HCT116 (cell line): ENCODE measurements around the gene PYDC1. TPM values are rescaled to one million over a fixed set of nuclear protein-coding genes. Genes with fewer than 3 reads are reported as not detected.

Source experiments
- ATAC-seq: fragments of 200-7000 bp; cut with Tn5 transposase; 2 replicates; pipeline ENCODE4 v1.9.1; 2020; ENCODE audit warnings: mild to moderate bottlenecking, moderate library complexity
- BruUV-seq: library from RNA; stranded (reverse); fragments of 400-500 nt; replicated peaks from 2 replicates; lab custom pipeline; 2021; lab: Mats Ljungman, UMichigan
- CTCF ChIA-PET: fragments of 300-600 bp; sonication (Branson Sonifier 250); formaldehyde crosslinking; loops from one replicate; lab custom pipeline; 2021; ENCODE audit warnings: antibody characterized with exemption; lab: Charles Lee
- POLR2A ChIA-PET: fragments of 300-600, 350-600 bp; sonication (Branson Sonifier 250); formaldehyde crosslinking; loops from one replicate; lab custom pipeline; 2021; ENCODE audit warnings: antibody characterized with exemption; lab: Charles Lee
- RAD21 ChIA-PET, 2 experiments: fragments of 300-600 bp; sonication (Branson Sonifier 250); formaldehyde crosslinking; loops; one replicate each; lab custom pipeline; 2023; ENCODE audit warnings: low total read pairs in 2 of 2; ENCODE audit not compliant: uncharacterized antibody in 2 of 2, unreplicated experiment in 2 of 2, low non-redundant PET in 1 of 2; lab: Charles Lee
- DNase-seq: peaks from one replicate; pipeline ENCODE4 v3.0.0-alpha.2; 2010; ENCODE audit warnings: low read depth, low spot score
- H2AFZ ChIP-seq: fragments of 200-600 bp; shearing (Covaris generic), sonication (generic); 2 replicates; pipeline ENCODE4 v1.6.1; 2017; ENCODE audit warnings: low read depth, mixed run types, mixed read lengths, antibody characterized with exemption, low read length; ENCODE audit not compliant: poor library complexity, severe bottlenecking
- H3K27ac ChIP-seq: 2 replicates; pipeline ENCODE4 v1.5.1; 2012; ENCODE audit warnings: low read depth, low read length
- H3K27me3 ChIP-seq: fragments of 200-600 bp; sonication (generic); 2 replicates; pipeline ENCODE4 v1.6.1; 2016; ENCODE audit warnings: mixed run types, low read length, mixed read lengths; ENCODE audit not compliant: insufficient read depth
- H3K36me3 ChIP-seq, 2 experiments: fragments of 200-500 bp in 1 of 2; fragments of 200-600 bp in 1 of 2; sonication (Bioruptor generic) in 1 of 2; sonication (generic) in 1 of 2; 2 replicates each; pipeline versions ENCODE4 v1.5.1 to v1.6.1; 2014 to 2016; ENCODE audit warnings: low read length in 2 of 2, inconsistent platforms in 1 of 2, mixed read lengths in 1 of 2, mixed run types in 1 of 2; ENCODE audit not compliant: insufficient read depth in 2 of 2, control insufficient read depth in 1 of 2
- H3K4me1 ChIP-seq, 2 experiments: fragments of 200-600 bp in 1 of 2; sonication (generic) in 1 of 2; 2 replicates each; pipeline versions ENCODE4 v1.5.1 to v1.6.1; 2012 to 2017; ENCODE audit warnings: low read length in 2 of 2, inconsistent platforms in 1 of 2, mild to moderate bottlenecking in 1 of 2, mixed read lengths in 1 of 2, mixed run types in 1 of 2, moderate library complexity in 1 of 2; ENCODE audit not compliant: insufficient read depth in 2 of 2, control insufficient read depth in 1 of 2
- H3K4me2 ChIP-seq: fragments of 200-600 bp; sonication (generic); 2 replicates; pipeline ENCODE4 v1.6.1; 2017; ENCODE audit warnings: mixed run types, low read length, mixed read lengths
- H3K4me3 ChIP-seq, 2 experiments: fragments of 200-600 bp in 1 of 2; sonication (generic) in 1 of 2; replicated peaks in 1 of 2; 2 replicates each; pipeline ENCODE4 v1.5.1; 2011 to 2016; ENCODE audit warnings: low read length in 2 of 2, control low read depth in 1 of 2, low read depth in 1 of 2, mild to moderate bottlenecking in 1 of 2, mixed read lengths in 1 of 2, mixed run types in 1 of 2
- H3K79me2 ChIP-seq: fragments of 200-600 bp; sonication (generic); 2 replicates; pipeline ENCODE4 v1.6.1; 2017; ENCODE audit warnings: mild to moderate bottlenecking, mixed run types, low read length, moderate library complexity, mixed read lengths; ENCODE audit not compliant: insufficient read depth
- H3K9ac ChIP-seq: fragments of 200-600 bp; sonication (generic); 2 replicates; pipeline ENCODE4 v1.6.1; 2016; ENCODE audit warnings: low read length, mixed read lengths
- H3K9me2 ChIP-seq: fragments of 200-600 bp; sonication (generic), shearing (Covaris generic); 2 replicates; pipeline ENCODE4 v1.6.1; 2017; ENCODE audit warnings: mixed run types, mild to moderate bottlenecking, moderate library complexity; ENCODE audit not compliant: insufficient read depth
- H3K9me3 ChIP-seq, 2 experiments: fragments of 200-500 bp in 1 of 2; fragments of 200-600 bp in 1 of 2; sonication (Bioruptor generic) in 1 of 2; sonication (generic) in 1 of 2; 2 replicates each; pipeline ENCODE4 v1.6.1; 2014 to 2017; ENCODE audit warnings: low read length in 2 of 2, mixed read lengths in 2 of 2, inconsistent platforms in 1 of 2, low read depth in 1 of 2, mild to moderate bottlenecking in 1 of 2, mixed run types in 1 of 2, moderate library complexity in 1 of 2; ENCODE audit not compliant: control insufficient read depth in 1 of 2, insufficient read depth in 1 of 2
- H4K20me1 ChIP-seq: fragments of 200-600 bp; sonication (generic), shearing (Covaris generic); 2 replicates; pipeline ENCODE4 v1.6.1; 2017; ENCODE audit warnings: mixed run types, mild to moderate bottlenecking, moderate library complexity; ENCODE audit not compliant: insufficient read depth
- ATF3 ChIP-seq: IDR thresholded peaks from 2 replicates; pipeline ENCODE4 v1.6.1; 2012
- CBX3 ChIP-seq: IDR thresholded peaks from 2 replicates; pipeline ENCODE4 v1.6.1; 2012; ENCODE audit warnings: low read depth
- EGR1 ChIP-seq: IDR thresholded peaks from 2 replicates; pipeline ENCODE4 v1.6.1; 2012; ENCODE audit warnings: low read depth
- ELF1 ChIP-seq: IDR thresholded peaks from 2 replicates; pipeline ENCODE4 v1.6.1; 2012; ENCODE audit warnings: low read depth, borderline replicate concordance
- EZH2 ChIP-seq: fragments of 200-600 bp; sonication (generic); IDR thresholded peaks from 2 replicates; pipeline ENCODE4 v1.6.1; 2017; ENCODE audit warnings: antibody characterized with exemption, mixed run types
- EZH2phosphoT487 ChIP-seq: fragments of 200-600 bp; IDR thresholded peaks from 2 replicates; pipeline ENCODE4 v1.6.1; 2018; ENCODE audit warnings: antibody characterized with exemption, borderline replicate concordance
- FOSL1 ChIP-seq: IDR thresholded peaks from 2 replicates; pipeline ENCODE4 v1.6.1; 2012; ENCODE audit warnings: low read depth
- JUND ChIP-seq: IDR thresholded peaks from 2 replicates; pipeline ENCODE4 v1.6.1; 2012
- POLR2AphosphoS5 ChIP-seq: IDR thresholded peaks from 2 replicates; pipeline ENCODE4 v1.6.1; 2011; ENCODE audit warnings: mild to moderate bottlenecking, low read depth, low read length, moderate library complexity
- RAD21 ChIP-seq: IDR thresholded peaks from 2 replicates; pipeline ENCODE4 v1.6.1; 2012; ENCODE audit warnings: low read depth, mild to moderate bottlenecking
- SIN3A ChIP-seq: IDR thresholded peaks from 2 replicates; pipeline ENCODE4 v1.6.1; 2012; ENCODE audit warnings: low read depth
- SRF ChIP-seq: IDR thresholded peaks from 2 replicates; pipeline ENCODE4 v1.6.1; 2012; ENCODE audit warnings: low read depth
- TCF7L2 ChIP-seq: IDR thresholded peaks from 2 replicates; pipeline ENCODE4 v1.7.0; 2011; ENCODE audit warnings: borderline replicate concordance, inconsistent platforms; ENCODE audit not compliant: insufficient read depth, insufficient read length; ENCODE audit errors: extremely low read depth
- YY1 ChIP-seq: IDR thresholded peaks from 2 replicates; pipeline ENCODE4 v1.6.1; 2011; ENCODE audit warnings: low read length, low read depth, moderate library complexity, mild to moderate bottlenecking; ENCODE audit not compliant: insufficient replicate concordance; ENCODE audit errors: extremely low read depth
- ZFX ChIP-seq: fragments of 450-650 bp; IDR thresholded peaks from 2 replicates; pipeline ENCODE4 v1.6.1; 2017
- intact Hi-C: fragments of 100-400 bp; cut with micrococcal nuclease; formaldehyde crosslinking; loops from 2 replicates; pipeline ENCODE4 v1.10.0; 2022
- total RNA-seq: library from RNA; stranded (reverse); gene quantifications from one replicate; pipeline ENCODE4 v1.2.1, GENCODE V29; 2021; ENCODE audit not compliant: unreplicated experiment
- TF ChIP-seq, protein P1 (sequence below): IDR thresholded peaks from 2 replicates; pipeline ENCODE4 v1.6.1; 2011; ENCODE audit warnings: mild to moderate bottlenecking, low read length, moderate library complexity; ENCODE audit not compliant: insufficient replicate concordance; ENCODE audit errors: extremely low read depth

PYDC1 gene
- total RNA-seq, 1 experiment from 2014 or later, result not detected

- POLR2A ChIA-PET, result no interaction called here
- Histone ChIP-seq H3K4me1 (peaks cover 0 to 5% of the 10 kb centered on the region in 2 experiments; a peak in 3 of 4 replicates), H3K9me3 (no peaks in the 10 kb centered on the region), H3K9me2 (no peaks in the 10 kb centered on the region), H3K4me3 (no peak overlapping the region), H3K79me2 (peaks cover 100% of the 10 kb centered on the region)
- no peak for TF ChIP-seq ZFX
- TF ChIP-seq TCF7L2, result no peak
- TF ChIP-seq, all 23 proteins: peak for 0
- no peak for ATAC-seq
- H3K4me2 ChIP-seq, result no peak overlapping the region
- ChIA-PET CTCF (no interaction called here), RAD21 (no interaction called here)
- no peak overlapping the region for H2AFZ ChIP-seq
- BruUV-seq, result no TSS peak
- no peaks in the 10 kb centered on the region for H3K27me3 ChIP-seq
- intact Hi-C loops, result no loop called here
- H4K20me1 ChIP-seq, result peaks cover 88% of the 10 kb centered on the region
- H3K27ac ChIP-seq, result no peak overlapping the region
- DNase-seq, result no peak
- H3K36me3 ChIP-seq, result peaks cover 91 to 100% of the 10 kb centered on the region in 2 experiments
- no peak overlapping the region for H3K9ac ChIP-seq
These were observed 29.8 kb downstream of the PYDC1 start for GRCh38 chr16:31186930-31187807.

DNA sequence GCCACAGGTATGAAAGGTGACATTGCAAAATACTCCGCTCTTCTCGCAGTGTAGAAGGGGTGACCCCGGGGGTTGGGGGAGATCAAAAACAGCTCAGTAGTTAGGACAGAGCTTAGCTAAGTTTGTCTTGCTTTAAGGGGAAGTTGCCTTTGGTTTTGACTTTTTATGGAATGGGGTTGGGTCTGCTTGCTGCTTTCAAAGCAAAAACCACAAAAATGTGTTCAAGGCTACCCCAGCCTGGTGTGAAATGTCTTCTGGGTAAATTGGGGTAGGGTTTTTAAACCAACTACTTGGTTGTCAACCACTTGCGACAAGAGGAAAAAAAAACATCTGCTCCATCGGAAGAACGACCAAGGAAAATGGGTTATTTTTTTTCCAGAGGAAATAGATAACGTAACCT is 30.8 kb downstream of the PYDC1 start:
- no peak overlapping the region for H2AFZ ChIP-seq
- H3K36me3 ChIP-seq, result peaks cover 82 to 99% of the 10 kb centered on the region in 2 experiments
- H3K9ac ChIP-seq, result no peak overlapping the region
- CTCF ChIA-PET, result no interaction called here
- no peaks in the 10 kb centered on the region for H3K9me3 ChIP-seq
- H4K20me1 ChIP-seq, result peaks cover 90% of the 10 kb centered on the region
- DNase-seq (no peak), ATAC-seq (no peak)
- H3K27me3 ChIP-seq, result no peaks in the 10 kb centered on the region
- POLR2A ChIA-PET, result no interaction called here
- H3K4me1 ChIP-seq, result peaks cover 4 to 15% of the 10 kb centered on the region in 2 experiments; a peak in 3 of 4 replicates
- intact Hi-C loops, result no loop called here
- H3K79me2 ChIP-seq, result peaks cover 100% of the 10 kb centered on the region
- no peak overlapping the region for H3K4me2 ChIP-seq
- H3K4me3 ChIP-seq, result no peak overlapping the region
- H3K9me2 ChIP-seq, result no peaks in the 10 kb centered on the region
- no peak overlapping the region for H3K27ac ChIP-seq
- RAD21 ChIA-PET, result no interaction called here
- no TSS peak for BruUV-seq
- TF ChIP-seq ATF3, result no peak
- no peak for TF ChIP-seq POLR2AphosphoS5
- no peak for TF ChIP-seq SRF
- no peak for TF ChIP-seq EZH2
- no peak for TF ChIP-seq RAD21
- no peak for TF ChIP-seq JUND
- TF ChIP-seq, protein P1, sequence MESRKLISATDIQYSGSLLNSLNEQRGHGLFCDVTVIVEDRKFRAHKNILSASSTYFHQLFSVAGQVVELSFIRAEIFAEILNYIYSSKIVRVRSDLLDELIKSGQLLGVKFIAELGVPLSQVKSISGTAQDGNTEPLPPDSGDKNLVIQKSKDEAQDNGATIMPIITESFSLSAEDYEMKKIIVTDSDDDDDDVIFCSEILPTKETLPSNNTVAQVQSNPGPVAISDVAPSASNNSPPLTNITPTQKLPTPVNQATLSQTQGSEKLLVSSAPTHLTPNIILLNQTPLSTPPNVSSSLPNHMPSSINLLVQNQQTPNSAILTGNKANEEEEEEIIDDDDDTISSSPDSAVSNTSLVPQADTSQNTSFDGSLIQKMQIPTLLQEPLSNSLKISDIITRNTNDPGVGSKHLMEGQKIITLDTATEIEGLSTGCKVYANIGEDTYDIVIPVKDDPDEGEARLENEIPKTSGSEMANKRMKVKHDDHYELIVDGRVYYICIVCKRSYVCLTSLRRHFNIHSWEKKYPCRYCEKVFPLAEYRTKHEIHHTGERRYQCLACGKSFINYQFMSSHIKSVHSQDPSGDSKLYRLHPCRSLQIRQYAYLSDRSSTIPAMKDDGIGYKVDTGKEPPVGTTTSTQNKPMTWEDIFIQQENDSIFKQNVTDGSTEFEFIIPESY, result no peak
- no peak for TF ChIP-seq ELF1
- no peak for TF ChIP-seq SIN3A
- no peak for TF ChIP-seq EGR1
- no peak for TF ChIP-seq CBX3
- no peak for TF ChIP-seq ZFX
- no peak for TF ChIP-seq YY1
- no peak for TF ChIP-seq FOSL1
- TF ChIP-seq EZH2phosphoT487, result no peak
